Ectodermal cell (in vitro differentiated cells): ENCODE measurements around the gene CCSER1.

ENCODE experiments used
- H3K27ac ChIP-seq: 2 replicates; pipeline ENCODE4 v1.7.0; 2013; ENCODE audit warnings: mild to moderate bottlenecking, low read depth, low read length; ENCODE audit not compliant: insufficient read depth, poor library complexity, severe bottlenecking
- H3K27me3 ChIP-seq: 2 replicates; pipeline ENCODE4 v1.7.0; 2013; ENCODE audit warnings: mild to moderate bottlenecking, low read length; ENCODE audit not compliant: insufficient read depth, control insufficient read depth, poor library complexity, severe bottlenecking
- H3K36me3 ChIP-seq: one replicate; pipeline ENCODE4 v1.7.0; 2013; ENCODE audit warnings: low read length; ENCODE audit not compliant: control insufficient read depth, insufficient read depth
- H3K4me1 ChIP-seq: one replicate; pipeline ENCODE4 v1.7.0; 2013; ENCODE audit warnings: low read length; ENCODE audit not compliant: control insufficient read depth, insufficient read depth
- H3K4me3 ChIP-seq: 2 replicates; pipeline ENCODE4 v1.7.0; 2013; ENCODE audit warnings: low read depth, low read length, control low read depth; ENCODE audit not compliant: insufficient read depth
- H3K9me3 ChIP-seq: 2 replicates; pipeline ENCODE4 v1.7.0; 2013; ENCODE audit warnings: mild to moderate bottlenecking, low read length, moderate library complexity; ENCODE audit not compliant: control insufficient read depth
- WGBS, 2 experiments: methylation state at CpG; one replicate each; pipeline ENCODE4 v1.1.7; 2013; ENCODE audit warnings: missing lambda C conversion rate in 2 of 2; 5-methylcytosine and 5-hydroxymethylcytosine counted together

Gene CCSER1

GRCh38 chr4:90317785-90318184 is 190.6 kb downstream of the CCSER1 start:
- Histone ChIP-seq H3K27me3 (no peaks in the 10 kb centered on the region), H3K4me3 (no peak overlapping the region), H3K36me3 (no peaks in the 10 kb centered on the region), H3K4me1 (no peaks in the 10 kb centered on the region), H3K27ac (no peak overlapping the region), H3K9me3 (no peaks in the 10 kb centered on the region)
- 91 to 93% methylated on average over 2 of the region's 2 CpGs for WGBS, 2 experiments

- 100% methylated on average over 1 of the region's 2 CpGs; no CpG with 5 or more reads in 1 of the 2 experiments for WGBS, 2 experiments
- H3K9me3 ChIP-seq = no peaks in the 10 kb centered on the region
Observed at GRCh38 chr4:90318193-90318592, 191.0 kb downstream of the CCSER1 start.

GRCh38 chr4:90328558-90328957 is 201.4 kb downstream of the CCSER1 start:
- no peaks in the 10 kb centered on the region for H3K9me3 ChIP-seq
- no peak overlapping the region for H3K4me3 ChIP-seq
- 60 to 72% methylated on average over 1 of the region's 2 CpGs for WGBS, 2 experiments
- no peaks in the 10 kb centered on the region for H3K27me3 ChIP-seq
- no peaks in the 10 kb centered on the region for H3K36me3 ChIP-seq
- no peak overlapping the region for H3K27ac ChIP-seq
- peaks cover 5% of the 10 kb centered on the region for H3K4me1 ChIP-seq

More at GRCh38 chr4:90318193-90318592, 191.0 kb downstream of the CCSER1 start:
- H3K27ac ChIP-seq = no peak overlapping the region
- no peaks in the 10 kb centered on the region for H3K4me1 ChIP-seq
- H3K27me3 ChIP-seq = no peaks in the 10 kb centered on the region
- no peaks in the 10 kb centered on the region for H3K36me3 ChIP-seq
- H3K4me3 ChIP-seq = no peak overlapping the region

- Histone ChIP-seq H3K27ac (no peak overlapping the region), H3K9me3 (no peaks in the 10 kb centered on the region), H3K4me3 (no peak overlapping the region), H3K4me1 (peaks cover 5% of the 10 kb centered on the region), H3K27me3 (no peaks in the 10 kb centered on the region), H3K36me3 (no peaks in the 10 kb centered on the region)
- WGBS, 2 experiments = 91 to 96% methylated on average over 3 of the region's 3 CpGs
Observed at GRCh38 chr4:90330546-90330945, 203.4 kb downstream of the CCSER1 start.

GRCh38 chr4:90345549-90346215 is 218.5 kb downstream of the CCSER1 start:
- 85 to 90% methylated on average over 2 of the region's 3 CpGs for WGBS, 2 experiments
- Histone ChIP-seq H3K9me3 (no peaks in the 10 kb centered on the region), H3K27ac (no peak overlapping the region), H3K4me1 (no peaks in the 10 kb centered on the region), H3K27me3 (no peaks in the 10 kb centered on the region), H3K36me3 (no peaks in the 10 kb centered on the region), H3K4me3 (no peak overlapping the region)

- Histone ChIP-seq H3K4me3 (no peak overlapping the region), H3K36me3 (no peaks in the 10 kb centered on the region), H3K27me3 (no peaks in the 10 kb centered on the region), H3K9me3 (no peaks in the 10 kb centered on the region), H3K4me1 (no peaks in the 10 kb centered on the region), H3K27ac (no peak overlapping the region)
- 86% methylated on average over 2 of the region's 2 CpGs; no CpG with 5 or more reads in 1 of the 2 experiments for WGBS, 2 experiments
Observed at GRCh38 chr4:90349636-90350035, 222.4 kb downstream of the CCSER1 start.

- Histone ChIP-seq H3K27me3 (no peaks in the 10 kb centered on the region), H3K9me3 (no peaks in the 10 kb centered on the region), H3K27ac (no peak overlapping the region), H3K4me3 (no peak overlapping the region), H3K4me1 (no peaks in the 10 kb centered on the region), H3K36me3 (no peaks in the 10 kb centered on the region)
- WGBS, 2 experiments = 44 to 49% methylated on average over 3 of the region's 3 CpGs
Observed at GRCh38 chr4:90357117-90357710, 230.0 kb downstream of the CCSER1 start.

GRCh38 chr4:90375081-90375480 is 247.9 kb downstream of the CCSER1 start:
- no peaks in the 10 kb centered on the region for H3K27me3 ChIP-seq
- H3K27ac ChIP-seq = no peak overlapping the region
- no peaks in the 10 kb centered on the region for H3K9me3 ChIP-seq
- no peaks in the 10 kb centered on the region for H3K36me3 ChIP-seq
- no peak overlapping the region for H3K4me3 ChIP-seq
- 92 to 93% methylated on average over 2 of the region's 2 CpGs for WGBS, 2 experiments
- H3K4me1 ChIP-seq = no peaks in the 10 kb centered on the region

GRCh38 chr4:90393215-90393614 is 266.0 kb downstream of the CCSER1 start:
- 78 to 86% methylated on average over 3 of the region's 3 CpGs for WGBS, 2 experiments

GRCh38 chr4:90403781-90404180 is 276.6 kb downstream of the CCSER1 start:
- 94% methylated on average over 6 of the region's 6 CpGs for WGBS, 2 experiments
- Histone ChIP-seq H3K4me3 (no peak overlapping the region), H3K27ac (no peak overlapping the region), H3K4me1 (no peaks in the 10 kb centered on the region), H3K9me3 (no peaks in the 10 kb centered on the region), H3K36me3 (no peaks in the 10 kb centered on the region), H3K27me3 (no peaks in the 10 kb centered on the region)

More at GRCh38 chr4:90393215-90393614, 266.0 kb downstream of the CCSER1 start:
- Histone ChIP-seq H3K4me3 (no peak overlapping the region), H3K9me3 (no peaks in the 10 kb centered on the region), H3K4me1 (no peaks in the 10 kb centered on the region), H3K36me3 (no peaks in the 10 kb centered on the region), H3K27ac (no peak overlapping the region), H3K27me3 (no peaks in the 10 kb centered on the region)
